ENCODE data around the gene SPPL2B. TPM values are rescaled to one million over a fixed set of nuclear protein-coding genes. Genes with fewer than 3 reads are reported as not detected.

SPPL2B gene
- total RNA-seq, 4 donors from 2014 or later, result 14.3 to 58.5 (median 31.5) TPM

GRCh38 chr19:2319551-2319950 lies 8.9 kb upstream of the SPPL2B start:
- no peak overlapping the region for H3K4me3 ChIP-seq
- DNase-seq, result no peak
- no peak for TF ChIP-seq POLR2A (IDR thresholded peaks at IDR 0.05)
- TF ChIP-seq CTCF (IDR thresholded peaks at IDR 0.05), result no peak
- intact Hi-C loops (cut with DNase I; ENCODE audit: low total_unique reads), result no loop called here
- no peaks in the 10 kb centered on the region for H3K36me3 ChIP-seq
- no peaks in the 10 kb centered on the region for H3K27me3 ChIP-seq
- no peaks in the 10 kb centered on the region for H3K9me3 ChIP-seq
- H3K27ac ChIP-seq, result no peak overlapping the region
- no peaks in the 10 kb centered on the region for H3K4me1 ChIP-seq

- no peaks in the 10 kb centered on the region for H3K4me1 ChIP-seq
- no peak overlapping the region for H3K27ac ChIP-seq
- intact Hi-C loops (cut with DNase I; ENCODE audit: low total_unique reads), result no loop called here
- H3K4me3 ChIP-seq, result no peak overlapping the region
- no peaks in the 10 kb centered on the region for H3K36me3 ChIP-seq
- no peaks in the 10 kb centered on the region for H3K9me3 ChIP-seq
- H3K27me3 ChIP-seq, result no peaks in the 10 kb centered on the region
- TF ChIP-seq POLR2A (IDR thresholded peaks at IDR 0.05) (no peak), CTCF (IDR thresholded peaks at IDR 0.05) (no peak)
- no peak for DNase-seq
Observed at GRCh38 chr19:2320049-2320448, 8.4 kb upstream of the SPPL2B start.

DNA sequence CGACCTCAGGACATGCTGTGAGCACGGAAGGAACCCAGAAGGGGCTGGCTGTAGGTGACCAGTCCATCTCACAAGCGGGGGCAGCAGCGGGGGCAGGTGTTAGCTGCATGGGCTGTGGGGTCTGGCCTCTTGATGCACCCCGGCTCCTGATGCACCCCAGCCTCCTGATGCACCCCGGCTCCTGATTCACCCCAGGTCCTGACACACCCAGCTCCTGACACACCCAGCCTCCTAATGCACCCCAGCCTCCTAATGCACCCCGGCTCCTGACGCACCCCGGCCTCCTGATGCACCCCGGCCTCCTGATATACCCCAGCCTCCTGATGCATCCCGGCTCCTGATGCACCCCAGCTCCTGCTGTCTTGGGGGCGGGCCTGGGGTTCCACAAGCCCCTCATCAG lies 7.5 kb upstream of the SPPL2B start:
- Histone ChIP-seq H3K9me3 (no peaks in the 10 kb centered on the region), H3K36me3 (no peaks in the 10 kb centered on the region), H3K4me1 (no peaks in the 10 kb centered on the region), H3K27me3 (no peaks in the 10 kb centered on the region), H3K27ac (no peak overlapping the region), H3K4me3 (no peak overlapping the region)
- intact Hi-C loops (cut with DNase I; ENCODE audit: low total_unique reads), result no loop called here
- DNase-seq, result no peak
- TF ChIP-seq POLR2A (IDR thresholded peaks at IDR 0.05) (no peak), CTCF (IDR thresholded peaks at IDR 0.05) (no peak)

DNA sequence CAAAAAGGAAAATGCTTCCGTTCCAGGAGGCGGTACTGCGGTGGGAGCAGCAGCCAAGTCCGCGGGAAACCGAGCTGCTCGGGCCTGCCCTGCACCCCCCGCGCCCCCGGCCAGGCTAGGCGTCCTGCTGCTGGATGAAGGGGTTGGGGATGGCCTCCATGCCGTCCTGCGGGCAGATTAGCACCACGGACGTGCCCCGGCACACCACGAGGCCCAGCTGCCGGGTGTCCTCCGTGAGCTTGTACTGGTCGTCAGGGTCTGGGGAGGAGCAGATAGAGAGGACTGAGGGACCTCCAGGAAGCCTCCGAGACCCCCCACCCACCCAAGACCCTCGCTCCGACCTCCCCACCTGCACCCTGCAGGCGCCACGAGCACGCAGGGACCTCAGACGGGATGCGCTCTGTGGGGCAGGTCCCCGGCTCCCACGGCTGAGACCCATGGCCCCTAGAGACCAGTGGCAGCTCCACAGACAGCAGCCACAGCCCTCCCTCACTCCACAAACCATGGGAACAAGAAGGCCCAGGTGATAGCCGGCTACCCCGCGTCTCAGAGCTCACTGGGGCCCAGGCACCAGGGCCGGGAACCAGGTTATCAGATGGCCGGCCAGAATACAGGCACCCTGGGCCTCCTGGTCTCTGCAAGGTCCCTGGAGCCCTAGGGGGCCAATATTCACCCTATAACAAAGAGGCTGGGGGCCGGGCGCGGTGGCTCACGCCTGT lies 6.8 kb upstream of the SPPL2B start:
- no peak for DNase-seq
- TF ChIP-seq POLR2A (IDR thresholded peaks at IDR 0.05), result no peak
- TF ChIP-seq CTCF (IDR thresholded peaks at IDR 0.05), result no peak
- Histone ChIP-seq H3K4me3 (no peak overlapping the region), H3K9me3 (no peaks in the 10 kb centered on the region), H3K27ac (no peak overlapping the region), H3K27me3 (no peaks in the 10 kb centered on the region), H3K4me1 (no peaks in the 10 kb centered on the region), H3K36me3 (no peaks in the 10 kb centered on the region)
- intact Hi-C loops (cut with DNase I; ENCODE audit: low total_unique reads), result no loop called here

DNA sequence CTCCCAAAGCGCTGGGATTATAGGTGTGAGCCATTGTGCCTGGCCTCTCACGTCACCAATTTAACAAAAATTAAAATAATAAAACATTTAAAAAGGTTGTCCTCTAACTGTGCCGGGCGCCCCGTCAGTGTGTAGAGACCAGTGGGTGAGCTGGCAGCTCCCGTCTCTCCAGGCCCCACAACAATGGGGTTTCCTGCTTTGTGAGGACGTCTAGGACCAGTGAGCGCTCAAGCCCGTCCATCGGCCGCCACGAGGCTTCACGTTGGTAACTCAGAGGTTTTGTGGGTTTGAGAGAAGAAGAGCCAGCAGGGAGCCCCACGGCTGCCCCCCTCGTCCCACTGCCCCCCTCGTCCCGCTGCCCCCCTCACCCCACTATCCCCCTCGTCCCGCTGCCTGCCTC lies 4.8 kb upstream of the SPPL2B start:
- DNase-seq, result no peak
- Histone ChIP-seq H3K36me3 (no peaks in the 10 kb centered on the region), H3K9me3 (no peaks in the 10 kb centered on the region), H3K27me3 (no peaks in the 10 kb centered on the region), H3K4me1 (peaks cover 0 to 11% of the 10 kb centered on the region in 2 donors), H3K27ac (no peak overlapping the region), H3K4me3 (no peak overlapping the region)
- intact Hi-C loops (cut with DNase I; ENCODE audit: low total_unique reads), result no loop called here
- TF ChIP-seq CTCF (IDR thresholded peaks at IDR 0.05), result no peak

All from uterus (tissue), 4 donors.